ENCODE results near the gene KAZN.

KAZN gene

GRCh38 chr1:14803002-14803789, 204.7 kb downstream of the KAZN start:
- TF ChIP-seq CTCF (IDR thresholded peaks at IDR 0.05; ENCODE audit: insufficient read depth, low read depth, low read length, missing control alignments): no peak
- no peak overlapping the region for H3K4me3 ChIP-seq (ENCODE audit: low read depth, low read length)
- DNase-seq (ENCODE audit: low read depth): no peak

GRCh38 chr1:14804626-14805025, 206.1 kb downstream of the KAZN start:
- no peak for DNase-seq (ENCODE audit: low read depth)
- TF ChIP-seq CTCF (IDR thresholded peaks at IDR 0.05; ENCODE audit: insufficient read depth, low read depth, low read length, missing control alignments): peak; percentile 34
- no peak overlapping the region for H3K4me3 ChIP-seq (ENCODE audit: low read depth, low read length)

- H3K4me3 ChIP-seq (ENCODE audit: low read depth, low read length): no peak overlapping the region
- DNase-seq (ENCODE audit: low read depth): no peak
- TF ChIP-seq CTCF (IDR thresholded peaks at IDR 0.05; ENCODE audit: insufficient read depth, low read depth, low read length, missing control alignments): no peak
Observed at GRCh38 chr1:14806772-14807171, 208.3 kb downstream of the KAZN start.

GRCh38 chr1:14808768-14809167, 210.3 kb downstream of the KAZN start:
- TF ChIP-seq CTCF (IDR thresholded peaks at IDR 0.05; ENCODE audit: insufficient read depth, low read depth, low read length, missing control alignments): no peak
- DNase-seq (ENCODE audit: low read depth): no peak
- no peak overlapping the region for H3K4me3 ChIP-seq (ENCODE audit: low read depth, low read length)

GRCh38 chr1:14809191-14809981, 210.9 kb downstream of the KAZN start:
- no peak for DNase-seq (ENCODE audit: low read depth)
- H3K4me3 ChIP-seq (ENCODE audit: low read depth, low read length): no peak overlapping the region
- no peak for TF ChIP-seq CTCF (IDR thresholded peaks at IDR 0.05; ENCODE audit: insufficient read depth, low read depth, low read length, missing control alignments)

- TF ChIP-seq CTCF (IDR thresholded peaks at IDR 0.05; ENCODE audit: insufficient read depth, low read depth, low read length, missing control alignments): no peak
- H3K4me3 ChIP-seq (ENCODE audit: low read depth, low read length): no peak overlapping the region
Observed at GRCh38 chr1:14810595-14811361, 212.3 kb downstream of the KAZN start.

More at GRCh38 chr1:14810595-14811361, 212.3 kb downstream of the KAZN start:
- DNase-seq (ENCODE audit: low read depth): no peak
